H9 (cell line): ENCODE results near the gene GRK4. TPM values are rescaled to one million over a fixed set of nuclear protein-coding genes. Genes with fewer than 3 reads are reported as not detected.
A peak's percentile ranks its signal among the peaks of the same experiment; 100 is the strongest.

Experiments used
- DNase-seq: peaks from one replicate; pipeline ENCODE4 v3.0.0-alpha.2; 2017
- H2AFZ ChIP-seq: one replicate; pipeline ENCODE4 v1.6.1; 2013; ENCODE audit warnings: mild to moderate bottlenecking, low read length, control low read depth, moderate library complexity
- H2AK5ac ChIP-seq: 2 replicates; pipeline ENCODE4 v1.6.1; 2013; ENCODE audit warnings: low read length, control low read depth, mixed read lengths; ENCODE audit not compliant: insufficient read length
- H2BK120ac ChIP-seq: one replicate; pipeline ENCODE4 v1.6.1; 2013; ENCODE audit warnings: low read depth, mild to moderate bottlenecking, low read length, control low read depth, inconsistent platforms; ENCODE audit not compliant: poor library complexity, severe bottlenecking
- H2BK12ac ChIP-seq: 2 replicates; pipeline ENCODE4 v1.6.1; 2013; ENCODE audit warnings: low read length, control low read depth, mixed read lengths, low read depth; ENCODE audit not compliant: insufficient read length
- H2BK15ac ChIP-seq: 2 replicates; pipeline ENCODE4 v1.6.1; 2013; ENCODE audit warnings: low read depth, low read length, control low read depth
- H2BK20ac ChIP-seq: one replicate; pipeline ENCODE4 v1.6.1; 2013; ENCODE audit warnings: low read depth, mild to moderate bottlenecking, low read length, control low read depth, inconsistent platforms; ENCODE audit not compliant: poor library complexity, severe bottlenecking
- H2BK5ac ChIP-seq: 2 replicates; pipeline ENCODE4 v1.6.1; 2013; ENCODE audit warnings: low read length, control low read depth, mixed read lengths; ENCODE audit not compliant: insufficient read length
- H3K14ac ChIP-seq: 2 replicates; pipeline ENCODE4 v1.6.1; 2013; ENCODE audit warnings: low read length, control low read depth; ENCODE audit not compliant: insufficient read depth
- H3K18ac ChIP-seq: 2 replicates; pipeline ENCODE4 v1.6.1; 2013; ENCODE audit warnings: low read depth, mild to moderate bottlenecking, mixed read lengths, low read length, control low read depth; ENCODE audit not compliant: insufficient read length
- H3K23ac ChIP-seq: 2 replicates; pipeline ENCODE4 v1.6.1; 2013; ENCODE audit warnings: low read length, control low read depth, mixed read lengths, low read depth; ENCODE audit not compliant: insufficient read length
- H3K23me2 ChIP-seq: 2 replicates; pipeline ENCODE4 v1.6.1; 2013; ENCODE audit warnings: low read depth, mild to moderate bottlenecking, mixed read lengths, low read length, control low read depth; ENCODE audit not compliant: insufficient read length, poor library complexity, severe bottlenecking
- H3K27ac ChIP-seq: 2 replicates; pipeline ENCODE4 v1.5.1; 2013; ENCODE audit warnings: low read length, control low read depth, mixed read lengths, low read depth; ENCODE audit not compliant: insufficient read length
- H3K27me3 ChIP-seq: 2 replicates; pipeline ENCODE4 v1.6.1; 2013; ENCODE audit warnings: low read length, control low read depth, inconsistent platforms; ENCODE audit not compliant: insufficient read depth
- H3K4ac ChIP-seq: 2 replicates; pipeline ENCODE4 v1.6.1; 2013; ENCODE audit warnings: low read depth, mild to moderate bottlenecking, control low read depth, inconsistent platforms, low read length, moderate library complexity
- H3K4me1 ChIP-seq: 2 replicates; pipeline ENCODE4 v1.6.1; 2013; ENCODE audit warnings: low read length, control low read depth, inconsistent platforms; ENCODE audit not compliant: insufficient read depth
- H3K4me2 ChIP-seq: 2 replicates; pipeline ENCODE4 v1.6.1; 2013; ENCODE audit warnings: low read length, control low read depth, mixed read lengths; ENCODE audit not compliant: insufficient read length, insufficient read depth
- H3K56ac ChIP-seq: 2 replicates; pipeline ENCODE4 v1.6.1; 2013; ENCODE audit warnings: low read depth, mild to moderate bottlenecking, mixed read lengths, low read length, control low read depth; ENCODE audit not compliant: insufficient read length
- H3K79me1 ChIP-seq: 2 replicates; pipeline ENCODE4 v1.6.1; 2013; ENCODE audit warnings: low read depth, mild to moderate bottlenecking, moderate library complexity, low read length, control low read depth, inconsistent platforms; ENCODE audit not compliant: insufficient read depth, poor library complexity, severe bottlenecking
- H3K79me2 ChIP-seq: 2 replicates; pipeline ENCODE4 v1.6.1; 2013; ENCODE audit warnings: low read length, control low read depth, inconsistent platforms; ENCODE audit not compliant: insufficient read depth
- H3K9ac ChIP-seq: 2 replicates; pipeline ENCODE4 v1.6.1; 2013; ENCODE audit warnings: low read length, control low read depth, mixed read lengths; ENCODE audit not compliant: insufficient read length; ENCODE audit errors: extremely low read depth
- H3K9me3 ChIP-seq: one replicate; pipeline ENCODE4 v1.6.1; 2013; ENCODE audit warnings: low read depth, low read length, inconsistent platforms; ENCODE audit not compliant: control insufficient read depth
- H3T11ph ChIP-seq: one replicate; pipeline ENCODE4 v1.6.1; 2013; ENCODE audit warnings: mild to moderate bottlenecking, low read length, control low read depth, inconsistent platforms
- H4K20me1 ChIP-seq: one replicate; pipeline ENCODE4 v1.6.1; 2013; ENCODE audit not compliant: control insufficient read depth, insufficient read length, insufficient read depth
- H4K5ac ChIP-seq: 2 replicates; pipeline ENCODE4 v1.6.1; 2013; ENCODE audit warnings: low read depth, mild to moderate bottlenecking, mixed read lengths, low read length, control low read depth; ENCODE audit not compliant: insufficient read length
- H4K8ac ChIP-seq: replicated peaks from 2 replicates; pipeline ENCODE4 v1.6.1; 2013; ENCODE audit warnings: low read length, control low read depth, mixed read lengths, low read depth; ENCODE audit not compliant: insufficient read length
- H4K91ac ChIP-seq: 2 replicates; pipeline ENCODE4 v1.6.1; 2013; ENCODE audit warnings: low read depth, mild to moderate bottlenecking, moderate library complexity, mixed read lengths, low read length, control low read depth; ENCODE audit not compliant: insufficient read length
- H3K27ac Mint-ChIP-seq, 3 experiments: 2 replicates in 2 of 3; 3 replicates in 1 of 3; pipeline ENCODE4 v1.8.0; 2020 to 2021; ENCODE audit warnings: mixed read lengths in 3 of 3, mild to moderate bottlenecking in 1 of 3, moderate library complexity in 1 of 3
- H3K27me3 Mint-ChIP-seq: 2 replicates; pipeline ENCODE4 v1.8.0; 2021; ENCODE audit warnings: low read depth, mild to moderate bottlenecking, moderate library complexity, mixed read lengths
- H3K36me3 Mint-ChIP-seq, 3 experiments: 2 replicates in 2 of 3; 3 replicates in 1 of 3; pipeline ENCODE4 v1.8.0; 2020 to 2021; ENCODE audit warnings: low read depth in 3 of 3, mixed read lengths in 3 of 3; ENCODE audit not compliant: insufficient read depth in 1 of 3
- H3K4me1 Mint-ChIP-seq, 2 experiments: 2 replicates each; pipeline ENCODE4 v1.8.0; 2020; ENCODE audit warnings: mixed read lengths in 2 of 2
- H3K4me3 Mint-ChIP-seq, 2 experiments: 2 replicates in 1 of 2; 3 replicates in 1 of 2; pipeline ENCODE4 v1.8.0; 2020 to 2021; ENCODE audit warnings: mild to moderate bottlenecking in 2 of 2, mixed read lengths in 2 of 2, moderate library complexity in 1 of 2
- H3K9me3 Mint-ChIP-seq, 2 experiments: 2 replicates in 1 of 2; 3 replicates in 1 of 2; pipeline ENCODE4 v1.8.0; 2020; ENCODE audit warnings: mild to moderate bottlenecking in 2 of 2, mixed read lengths in 2 of 2, moderate library complexity in 1 of 2
- WGBS: extraction: QIAGEN DNeasy Blood & Tissue Kit; methylation state at CpG from one replicate; pipeline ENCODE4 v1.1.7; 2013; ENCODE audit warnings: missing lambda C conversion rate, low lambda C conversion rate, mixed read lengths; ENCODE audit not compliant: insufficient read length; ENCODE audit errors: extremely low coverage; 5-methylcytosine and 5-hydroxymethylcytosine counted together
- total RNA-seq: library from RNA; stranded (reverse); gene quantifications from 2 replicates; pipeline ENCODE4 v1.2.1, GENCODE V29; 2021
- TF ChIP-seq, protein P1 (sequence below): fragments of 200-600 bp; sonication (generic); conservative IDR thresholded peaks from 3 replicates; pipeline ENCODE4 v1.8.0; 2021; ENCODE audit warnings: antibody characterized with exemption, mild to moderate bottlenecking

Gene GRK4
- total RNA-seq, 1 experiment from 2014 or later, result 4.8 TPM

GRCh38 chr4:2931512-2932301 lies 31.7 kb upstream of the GRK4 start:
- H3K4me2 ChIP-seq, result no peak overlapping the region
- no peak overlapping the region for H3K18ac ChIP-seq
- no peaks in the 10 kb centered on the region for H3K27me3 ChIP-seq
- peaks cover 10% of the 10 kb centered on the region for H3K23me2 ChIP-seq
- H3K79me2 ChIP-seq, result no peaks in the 10 kb centered on the region; the same call in 1 of the 2 replicates
- no peaks in the 10 kb centered on the region; the same call in 1 of the 2 replicates for H3K27me3 Mint-ChIP-seq
- peaks cover 26 to 59% (median 48%) of the 10 kb centered on the region in 3 experiments; a peak in 6 of 7 replicates for H3K36me3 Mint-ChIP-seq
- H3K4ac ChIP-seq, result no peak overlapping the region
- H3K79me1 ChIP-seq, result no peaks in the 10 kb centered on the region
- H4K5ac ChIP-seq, result no peak overlapping the region
- no peak overlapping the region for H2BK5ac ChIP-seq
- peaks cover 18 to 25% of the 10 kb centered on the region in 2 experiments for H3K4me1 Mint-ChIP-seq
- H2AK5ac ChIP-seq, result no peak overlapping the region
- H3K9me3 ChIP-seq, result no peaks in the 10 kb centered on the region
- H2BK12ac ChIP-seq, result no peak overlapping the region
- H4K8ac ChIP-seq, result no peak overlapping the region
- no peak overlapping the region for H3K23ac ChIP-seq
- H2BK15ac ChIP-seq, result no peak overlapping the region
- no peak overlapping the region for H2BK120ac ChIP-seq
- no peak overlapping the region for H3K27ac ChIP-seq
- peaks cover 2% of the 10 kb centered on the region for H4K20me1 ChIP-seq
- no peak overlapping the region for H2AFZ ChIP-seq
- H3K9ac ChIP-seq, result no peak overlapping the region
- no peak overlapping the region for H3K14ac ChIP-seq
- no CpG with 5 or more reads among the region's 38 CpGs for WGBS
- no peaks in the 10 kb centered on the region for H3K9me3 Mint-ChIP-seq
- H2BK20ac ChIP-seq, result no peak overlapping the region
- no peak overlapping the region for H3T11ph ChIP-seq
- no peak overlapping the region for H4K91ac ChIP-seq
- peak; percentile 71 for DNase-seq
- no peak overlapping the region for H3K56ac ChIP-seq
- no peaks in the 10 kb centered on the region for H3K4me1 ChIP-seq
- TF ChIP-seq, protein P1, sequence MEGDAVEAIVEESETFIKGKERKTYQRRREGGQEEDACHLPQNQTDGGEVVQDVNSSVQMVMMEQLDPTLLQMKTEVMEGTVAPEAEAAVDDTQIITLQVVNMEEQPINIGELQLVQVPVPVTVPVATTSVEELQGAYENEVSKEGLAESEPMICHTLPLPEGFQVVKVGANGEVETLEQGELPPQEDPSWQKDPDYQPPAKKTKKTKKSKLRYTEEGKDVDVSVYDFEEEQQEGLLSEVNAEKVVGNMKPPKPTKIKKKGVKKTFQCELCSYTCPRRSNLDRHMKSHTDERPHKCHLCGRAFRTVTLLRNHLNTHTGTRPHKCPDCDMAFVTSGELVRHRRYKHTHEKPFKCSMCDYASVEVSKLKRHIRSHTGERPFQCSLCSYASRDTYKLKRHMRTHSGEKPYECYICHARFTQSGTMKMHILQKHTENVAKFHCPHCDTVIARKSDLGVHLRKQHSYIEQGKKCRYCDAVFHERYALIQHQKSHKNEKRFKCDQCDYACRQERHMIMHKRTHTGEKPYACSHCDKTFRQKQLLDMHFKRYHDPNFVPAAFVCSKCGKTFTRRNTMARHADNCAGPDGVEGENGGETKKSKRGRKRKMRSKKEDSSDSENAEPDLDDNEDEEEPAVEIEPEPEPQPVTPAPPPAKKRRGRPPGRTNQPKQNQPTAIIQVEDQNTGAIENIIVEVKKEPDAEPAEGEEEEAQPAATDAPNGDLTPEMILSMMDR, result peak; percentile 34; the same call in 1 of the 3 replicates
- 0 out of 7 replicates have a peak overlapping the region, but pooled peaks of 1 of the 3 experiments have one; percentile 57 for H3K27ac Mint-ChIP-seq
- peak overlapping the region; percentile 44 to 70; a peak in 2 of 5 replicates for H3K4me3 Mint-ChIP-seq
